Naive thymus-derived CD4-positive, alpha-beta T cell (primary cell): ENCODE results near the gene UBE2C. TPM values are rescaled to one million over a fixed set of nuclear protein-coding genes. Genes with fewer than 3 reads are reported as not detected.
A peak's percentile ranks its signal among the peaks of the same experiment; 100 is the strongest.

Source experiments
- ATAC-seq: fragments of 150-1000 bp; cut with Tn5 transposase; 2 replicates; pipeline ENCODE4 v1.10.0; 2021; ENCODE audit warnings: mild to moderate bottlenecking, moderate library complexity
- CTCF ChIA-PET: fragments of 350-600 bp; sonication (Branson Sonifier 250); formaldehyde crosslinking; loops from one replicate; lab custom pipeline; 2021; ENCODE audit warnings: antibody characterized with exemption; lab: Charles Lee
- POLR2A ChIA-PET: fragments of 350-600 bp; sonication (Branson Sonifier 250); formaldehyde crosslinking; loops from one replicate; lab custom pipeline; 2021; ENCODE audit warnings: antibody characterized with exemption, inconsistent platforms; lab: Charles Lee
- DNase-seq, 9 donors: peaks; one replicate each; pipeline versions ENCODE4 v3.0.0 to v3.0.0-alpha.2; 2020 to 2022; ENCODE audit warnings: mixed read lengths in 1 of 9
- H3K27ac ChIP-seq: one replicate; pipeline ENCODE4 v1.7.0; 2013; ENCODE audit warnings: mild to moderate bottlenecking, low read depth, low read length, moderate library complexity
- H3K27me3 ChIP-seq, 2 donors: one replicate each; pipeline ENCODE4 v1.7.0; 2013; ENCODE audit warnings: low read length in 2 of 2, mild to moderate bottlenecking in 2 of 2, moderate library complexity in 2 of 2; ENCODE audit not compliant: control insufficient read depth in 2 of 2, insufficient read depth in 2 of 2
- H3K36me3 ChIP-seq, 3 experiments: 1 replicate in 2 of 3; 2 replicates in 1 of 3; pipeline ENCODE4 v1.7.0; 2013; ENCODE audit warnings: low read length in 3 of 3, mild to moderate bottlenecking in 3 of 3, moderate library complexity in 1 of 3; ENCODE audit not compliant: insufficient read depth in 3 of 3, control insufficient read depth in 2 of 3
- H3K4me1 ChIP-seq, 2 donors: one replicate each; pipeline ENCODE4 v1.7.0; 2013; ENCODE audit warnings: low read length in 2 of 2, mild to moderate bottlenecking in 2 of 2, moderate library complexity in 1 of 2; ENCODE audit not compliant: control insufficient read depth in 2 of 2, insufficient read depth in 2 of 2
- H3K4me3 ChIP-seq: 2 replicates; pipeline ENCODE4 v1.7.0; 2013; ENCODE audit warnings: mild to moderate bottlenecking, low read length
- H3K9me3 ChIP-seq, 3 experiments: 1 replicate in 2 of 3; 2 replicates in 1 of 3; pipeline ENCODE4 v1.7.0; 2013; ENCODE audit warnings: low read length in 3 of 3; ENCODE audit not compliant: control insufficient read depth in 2 of 3
- H3K27ac Mint-ChIP-seq, 9 donors: one replicate each; pipeline ENCODE4 v1.8.0; 2020 to 2022; ENCODE audit warnings: mixed read lengths in 9 of 9, mild to moderate bottlenecking in 8 of 9, moderate library complexity in 5 of 9, inconsistent platforms in 2 of 9
- H3K27me3 Mint-ChIP-seq, 5 donors: one replicate each; pipeline ENCODE4 v1.8.0; 2021 to 2022; ENCODE audit warnings: mixed read lengths in 5 of 5, mild to moderate bottlenecking in 1 of 5
- H3K36me3 Mint-ChIP-seq, 5 donors: one replicate each; pipeline ENCODE4 v1.8.0; 2020 to 2022; ENCODE audit warnings: mixed read lengths in 5 of 5, mild to moderate bottlenecking in 3 of 5, inconsistent platforms in 1 of 5
- H3K4me1 Mint-ChIP-seq, 7 donors: one replicate each; pipeline ENCODE4 v1.8.0; 2020 to 2022; ENCODE audit warnings: mixed read lengths in 7 of 7, mild to moderate bottlenecking in 3 of 7, inconsistent platforms in 1 of 7
- H3K4me3 Mint-ChIP-seq, 10 donors: one replicate each; pipeline ENCODE4 v1.8.0; 2020 to 2022; ENCODE audit warnings: mild to moderate bottlenecking in 10 of 10, mixed read lengths in 10 of 10, moderate library complexity in 6 of 10, inconsistent platforms in 2 of 10
- H3K9me3 Mint-ChIP-seq, 11 donors: one replicate each; pipeline ENCODE4 v1.8.0; 2020 to 2022; ENCODE audit warnings: mixed read lengths in 11 of 11, mild to moderate bottlenecking in 4 of 11, inconsistent platforms in 1 of 11, moderate library complexity in 1 of 11
- intact Hi-C, 2 donors: fragments of 100-400 bp; cut with micrococcal nuclease; formaldehyde crosslinking; loops; one replicate each; pipeline ENCODE4 v1.15.1; 2023
- polyA plus RNA-seq, 2 donors: library from polyadenylated mRNA; unstranded; fragments of 300-500 nt; fragmentation: Illumina TruSeq; gene quantifications; one replicate each; pipeline ENCODE4 v1.2.3, GENCODE V29; 2021
- total RNA-seq, 6 experiments: library from RNA in 5 of 6; stranded (reverse) in 5 of 6; gene quantifications; 1 replicate in 5 of 6; 2 replicates in 1 of 6; pipeline ENCODE4 v1.2.3 and lab custom pipeline; 2021 to 2026

UBE2C gene
- total and polyA plus RNA-seq, 7 experiments from 2014 or later: 0.50 to 129 (median 0.75) TPM; not detected in 3

DNA sequence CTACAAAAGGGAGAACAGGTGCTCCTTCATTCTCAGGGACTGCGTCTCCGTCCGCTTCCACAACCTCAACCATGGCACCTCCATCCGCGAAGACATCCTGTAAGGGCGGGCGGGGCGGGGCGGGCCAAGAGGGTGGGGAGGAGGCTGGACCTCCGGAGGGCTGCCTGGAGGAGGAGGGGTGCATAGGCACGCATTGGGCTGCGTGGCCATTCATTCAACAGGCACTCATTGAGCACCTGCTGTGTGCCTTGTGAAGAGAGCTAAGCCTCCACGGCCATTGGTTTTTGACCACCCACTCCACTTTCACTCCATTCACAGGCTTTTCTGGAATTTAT, 45.4 kb downstream of the UBE2C start:
- Mint-ChIP-seq H3K36me3 (peaks cover 0 to 20% (median 16%) of the 10 kb centered on the region in 5 donors), H3K27ac (peak overlapping the region; percentile 96 to 99 (median 98)), H3K4me1 (peaks cover 23 to 74% (median 61%) of the 10 kb centered on the region in 7 donors), H3K4me3 (peak overlapping the region; percentile 95 to 98 (median 96)), H3K9me3 (peaks cover 0 to 3% (median 0%) of the 10 kb centered on the region in 11 donors), H3K27me3 (no peaks in the 10 kb centered on the region)
- DNase-seq (no peak), ATAC-seq (peak; percentile 10)
- Histone ChIP-seq H3K27me3 (no peaks in the 10 kb centered on the region), H3K4me3 (peak overlapping the region; percentile 94), H3K4me1 (peaks cover 16 to 26% of the 10 kb centered on the region in 2 donors), H3K9me3 (no peaks in the 10 kb centered on the region), H3K27ac (peak overlapping the region; percentile 95), H3K36me3 (peaks cover 0 to 21% (median 9%) of the 10 kb centered on the region in 3 experiments)
- intact Hi-C loops: loop anchor here (1.0 to 10.0 kb wide), 15 partner anchors 23 to 971 kb away; partner anchors contain the start of genes CTSA (in 2 of the 2), DNTTIP1 (in 2 of the 2), NEURL2 (in 2 of the 2) and UBE2C (in 2 of the 2)
- ChIA-PET CTCF (no interaction called here), POLR2A (interaction anchor here (0.5 to 5.3 kb wide), 10 partner anchors 9 to 114 kb away, joined by 3 to 64 read pairs (median 8); partner anchors contain the start of genes CTSA, DNTTIP1, NEURL2 and PCIF1)

DNA sequence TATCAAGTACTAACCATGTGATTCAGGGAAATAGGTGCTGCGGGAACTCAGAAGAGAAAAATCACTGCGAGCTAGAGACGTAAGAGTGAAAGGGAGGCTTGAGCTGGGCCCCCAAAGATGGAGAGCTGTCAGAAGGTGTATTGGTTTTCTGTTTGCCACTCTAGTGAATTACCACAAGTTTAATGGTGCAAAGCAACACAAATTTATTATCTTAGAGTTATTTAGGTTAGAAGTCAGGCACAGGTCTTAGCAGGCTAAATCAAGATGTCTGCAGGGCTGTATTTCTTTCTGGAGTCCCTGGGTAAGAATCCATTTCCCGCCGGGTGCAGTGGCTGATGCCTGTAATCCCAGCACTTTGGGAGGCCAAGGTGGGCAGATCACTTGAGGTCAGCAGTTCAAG, 47.5 kb downstream of the UBE2C start:
- no peaks in the 10 kb centered on the region for H3K27me3 ChIP-seq
- no peaks in the 10 kb centered on the region for H3K27me3 Mint-ChIP-seq
- intact Hi-C loops: loop anchor here in 1 of 2 donors (5.0 to 10.0 kb wide), 2 partner anchors 445 to 973 kb away; partner anchors contain the start of genes PIGT and YWHAB
- no peak for DNase-seq
- peaks cover 16 to 56% (median 54%) of the 10 kb centered on the region in 7 donors for H3K4me1 Mint-ChIP-seq
- no peak for ATAC-seq
- H3K36me3 Mint-ChIP-seq: peaks cover 0 to 19% (median 11%) of the 10 kb centered on the region in 5 donors
- peaks cover 16 to 20% of the 10 kb centered on the region in 2 donors for H3K4me1 ChIP-seq
- H3K9me3 ChIP-seq: no peaks in the 10 kb centered on the region
- H3K36me3 ChIP-seq: peaks cover 0 to 5% (median 0%) of the 10 kb centered on the region in 3 experiments
- H3K27ac Mint-ChIP-seq: no peak overlapping the region
- CTCF ChIA-PET: no interaction called here
- H3K9me3 Mint-ChIP-seq: peaks cover 0 to 3% (median 0%) of the 10 kb centered on the region in 11 donors
- H3K27ac ChIP-seq: no peak overlapping the region
- POLR2A ChIA-PET: interaction anchor here (5.3 kb wide), 1 partner anchor 23 kb away, joined by 64 read pairs; the partner anchor contains the start of gene ZSWIM1
- H3K4me3 Mint-ChIP-seq: peak overlapping the region in 1 of 10 donors; percentile 56
- H3K4me3 ChIP-seq: no peak overlapping the region

DNA sequence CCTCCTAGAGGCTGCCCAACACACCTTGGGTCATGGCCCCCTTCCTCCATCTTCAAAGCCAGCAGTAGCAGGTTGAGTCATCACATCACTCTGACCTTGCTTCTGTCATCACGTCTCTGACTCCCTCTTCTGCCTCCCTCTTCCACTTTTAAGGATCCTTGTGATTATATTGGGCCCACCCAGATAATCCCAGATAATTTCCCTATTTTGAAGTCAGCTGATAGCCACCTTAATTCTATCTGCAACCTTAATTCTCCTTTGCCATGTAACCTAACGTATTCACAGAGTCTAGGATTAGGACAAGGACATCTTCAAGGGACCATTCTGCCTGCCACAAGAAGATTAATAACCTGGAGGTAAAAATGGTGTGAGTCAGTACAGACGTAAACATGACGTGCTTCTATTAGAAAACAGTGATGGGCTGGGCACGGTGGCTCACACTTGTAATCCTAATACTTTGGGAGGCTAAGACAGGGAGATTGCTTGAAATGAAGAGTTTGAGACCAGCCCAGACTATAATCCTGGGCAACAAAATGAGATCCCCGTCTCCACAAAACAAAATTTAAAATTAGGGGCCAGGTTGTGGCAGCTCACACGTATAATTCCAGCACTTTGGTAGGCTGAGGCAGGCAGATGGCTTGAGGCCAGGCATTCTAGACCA, 48.2 kb downstream of the UBE2C start:
- no peak overlapping the region for H3K27ac ChIP-seq
- H3K4me3 Mint-ChIP-seq: no peak overlapping the region
- peaks cover 16 to 50% (median 47%) of the 10 kb centered on the region in 7 donors for H3K4me1 Mint-ChIP-seq
- no peak for DNase-seq
- H3K27ac Mint-ChIP-seq: peak overlapping the region in 1 of 9 donors; percentile 32
- POLR2A ChIA-PET: interaction anchor here (1.1 to 5.3 kb wide), 2 partner anchors 22 to 75 kb away, joined by 4 to 64 read pairs; partner anchors contain the start of gene ZSWIM1
- intact Hi-C loops: no loop called here
- no peaks in the 10 kb centered on the region for H3K9me3 ChIP-seq
- no peaks in the 10 kb centered on the region for H3K27me3 Mint-ChIP-seq
- H3K27me3 ChIP-seq: no peaks in the 10 kb centered on the region
- H3K36me3 Mint-ChIP-seq: peaks cover 0 to 19% (median 11%) of the 10 kb centered on the region in 5 donors
- H3K36me3 ChIP-seq: peaks cover 0 to 5% (median 0%) of the 10 kb centered on the region in 3 experiments
- H3K4me3 ChIP-seq: no peak overlapping the region
- peaks cover 0 to 3% (median 0%) of the 10 kb centered on the region in 11 donors for H3K9me3 Mint-ChIP-seq
- ATAC-seq: no peak
- CTCF ChIA-PET: no interaction called here
- peaks cover 14 to 15% of the 10 kb centered on the region in 2 donors for H3K4me1 ChIP-seq

DNA sequence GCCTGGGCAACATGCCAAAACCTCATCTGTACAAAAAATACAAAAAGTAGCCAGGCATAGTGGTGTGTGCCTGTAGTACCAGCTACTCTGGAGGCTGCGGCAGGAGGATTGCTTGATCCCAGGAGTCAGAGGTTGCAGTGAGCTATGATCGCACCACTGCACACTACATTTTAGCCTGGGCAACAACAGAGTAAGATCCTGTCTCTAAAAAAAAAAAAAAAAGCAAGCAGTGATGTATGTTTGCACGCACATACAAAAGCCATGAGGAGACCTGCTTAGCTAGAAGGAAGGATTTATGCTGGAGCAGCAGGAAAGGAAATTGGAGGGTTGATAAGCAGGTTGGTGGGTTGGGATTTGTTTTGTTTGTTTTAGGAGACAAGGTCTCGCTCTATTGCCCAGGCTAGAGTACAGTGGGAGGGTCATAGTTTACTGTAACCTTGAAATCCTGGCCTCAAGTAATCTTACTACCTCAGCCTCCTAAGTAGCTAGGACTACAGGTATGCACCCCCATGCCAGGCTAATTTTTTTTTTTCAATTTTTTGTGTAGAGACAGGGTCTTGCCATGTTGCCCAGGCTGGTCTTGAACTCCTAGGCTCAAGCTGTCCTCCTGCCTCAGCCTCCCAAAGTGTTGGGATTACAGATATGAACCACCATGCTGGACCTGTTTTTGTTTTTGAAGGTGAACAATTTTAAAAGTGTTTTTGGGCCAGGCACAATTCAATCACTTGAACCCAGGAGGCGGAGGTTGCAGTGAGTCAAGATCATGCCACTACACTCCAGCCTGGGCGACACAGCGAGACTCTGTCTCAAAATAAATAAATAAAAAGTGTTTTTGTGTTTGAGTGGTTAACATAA, 49.0 kb downstream of the UBE2C start:
- ChIA-PET CTCF (no interaction called here), POLR2A (interaction anchor here (1.1 kb wide), 1 partner anchor 74 kb away, joined by 4 read pairs; no protein-coding TSS in a partner anchor)
- ATAC-seq (no peak), DNase-seq (no peak)
- Mint-ChIP-seq H3K4me3 (no peak overlapping the region), H3K36me3 (peaks cover 0 to 19% (median 11%) of the 10 kb centered on the region in 5 donors), H3K27me3 (no peaks in the 10 kb centered on the region), H3K4me1 (peaks cover 15 to 44% (median 40%) of the 10 kb centered on the region in 7 donors), H3K9me3 (peaks cover 0 to 3% (median 0%) of the 10 kb centered on the region in 11 donors), H3K27ac (no peak overlapping the region)
- intact Hi-C loops: no loop called here
- Histone ChIP-seq H3K27me3 (no peaks in the 10 kb centered on the region), H3K9me3 (no peaks in the 10 kb centered on the region), H3K4me3 (no peak overlapping the region), H3K27ac (no peak overlapping the region), H3K36me3 (peaks cover 0 to 5% (median 0%) of the 10 kb centered on the region in 3 experiments), H3K4me1 (peaks cover 7 to 8% of the 10 kb centered on the region in 2 donors)

DNA sequence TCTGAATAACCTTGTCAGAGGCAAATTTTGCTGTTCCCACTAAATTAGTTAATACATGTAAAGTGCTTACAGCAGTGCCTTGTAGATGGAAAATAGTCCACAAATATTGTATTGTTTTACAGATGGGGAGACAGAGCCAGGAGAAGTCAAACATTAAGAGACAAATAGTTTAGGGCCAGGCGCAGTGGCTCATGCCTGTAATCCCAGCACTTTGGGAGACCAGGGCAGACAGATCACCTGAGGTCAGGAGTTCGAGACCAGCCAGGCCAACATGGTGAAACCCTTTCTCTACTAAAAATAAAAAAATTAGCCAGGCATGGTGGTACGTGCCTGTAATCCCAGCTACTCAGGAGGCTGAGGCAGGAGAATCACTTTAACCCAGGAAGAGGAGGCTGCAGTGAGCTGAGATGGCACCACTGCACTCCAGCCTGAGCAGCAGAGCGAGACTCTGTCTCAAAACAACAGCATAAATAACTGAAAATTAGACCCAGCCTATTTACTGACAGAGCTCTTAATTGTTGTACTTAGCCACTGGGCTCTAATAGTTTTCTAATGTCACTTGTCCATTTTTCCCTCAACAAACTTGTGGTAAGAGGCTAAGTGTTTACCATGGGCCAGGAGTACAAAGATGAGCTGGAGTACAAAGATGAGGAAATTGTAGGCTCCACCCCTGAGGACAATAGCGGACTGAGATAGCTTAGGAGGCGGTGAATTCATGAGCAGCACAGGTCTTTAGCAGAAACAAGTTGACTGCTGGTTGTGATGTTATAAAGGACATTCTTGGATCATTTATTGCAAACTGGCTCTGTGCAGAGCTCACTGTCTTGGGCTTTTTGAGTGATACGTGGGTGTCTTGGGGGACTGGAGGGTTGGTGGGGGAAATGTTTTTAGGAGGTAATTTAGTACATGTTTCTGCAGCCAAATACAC, 51.4 kb downstream of the UBE2C start:
- Histone ChIP-seq H3K27me3 (no peaks in the 10 kb centered on the region), H3K36me3 (no peaks in the 10 kb centered on the region), H3K9me3 (no peaks in the 10 kb centered on the region), H3K27ac (no peak overlapping the region), H3K4me3 (no peak overlapping the region), H3K4me1 (no peaks in the 10 kb centered on the region)
- Mint-ChIP-seq H3K9me3 (no peaks in the 10 kb centered on the region), H3K36me3 (peaks cover 0 to 22% (median 13%) of the 10 kb centered on the region in 5 donors), H3K4me3 (no peak overlapping the region), H3K27ac (peak overlapping the region in 1 of 9 donors; percentile 59), H3K27me3 (no peaks in the 10 kb centered on the region), H3K4me1 (peaks cover 5 to 26% (median 17%) of the 10 kb centered on the region in 7 donors)
- CTCF ChIA-PET: no interaction called here
- no peak for DNase-seq
- no peak for ATAC-seq
- POLR2A ChIA-PET: interaction anchor here (0.8 kb wide), 1 partner anchor 26 kb away, joined by 4 read pairs; no protein-coding TSS in a partner anchor
- intact Hi-C loops: no loop called here
